GM12864 (cell line): ENCODE measurements around the gene FUT6.

Experiments used
- DNase-seq: peaks from one replicate; pipeline ENCODE4 v3.0.0-alpha.2; 2011; ENCODE audit warnings: low read depth
- H3K4me3 ChIP-seq: 2 replicates; pipeline ENCODE4 v1.5.1; 2011; ENCODE audit warnings: mild to moderate bottlenecking, low read depth, low read length, control low read depth
- CTCF ChIP-seq: IDR thresholded peaks from 2 replicates; pipeline ENCODE4 v1.5.1; 2011; ENCODE audit warnings: low read depth, mild to moderate bottlenecking, moderate library complexity, low read length, control low read depth, inconsistent platforms; ENCODE audit errors: missing control alignments

The FUT6 gene

GRCh38 chr19:5790559-5791520 is 48.7 kb downstream of the FUT6 start, which contains the start of gene DUS3L:
DUS3L (minus strand) TSS chr19:5791163; CDS start chr19:5791141, 22 bp downstream.
- no peak for TF ChIP-seq CTCF
- peak within 1 kb of the TSS; percentile 85 for H3K4me3 ChIP-seq
- peak; percentile 98 for DNase-seq

- DNase-seq, result no peak
- no peak for TF ChIP-seq CTCF
- H3K4me3 ChIP-seq, result peak overlapping the region; percentile 85
These were observed 49.5 kb downstream of the FUT6 start for GRCh38 chr19:5789886-5790558.

GRCh38 chr19:5789351-5789761 is 50.1 kb downstream of the FUT6 start:
- no peak for TF ChIP-seq CTCF
- H3K4me3 ChIP-seq, result no peak overlapping the region
- DNase-seq, result no peak

- no peak for TF ChIP-seq CTCF
- DNase-seq, result no peak
These were observed 51.1 kb downstream of the FUT6 start for GRCh38 chr19:5788422-5788821.

GRCh38 chr19:5787409-5788182 is 51.9 kb downstream of the FUT6 start:
- TF ChIP-seq CTCF, result no peak
- H3K4me3 ChIP-seq, result no peak overlapping the region
- no peak for DNase-seq

More at GRCh38 chr19:5788422-5788821, 51.1 kb downstream of the FUT6 start:
- H3K4me3 ChIP-seq, result no peak overlapping the region

GRCh38 chr19:5786593-5787408 is 52.7 kb downstream of the FUT6 start:
- no peak overlapping the region for H3K4me3 ChIP-seq
- DNase-seq, result no peak
- no peak for TF ChIP-seq CTCF
